ENCODE measurements around the gene TRAF7. TPM values are rescaled to one million over a fixed set of nuclear protein-coding genes. Genes with fewer than 3 reads are reported as not detected.

Gene TRAF7
- total RNA-seq, 1 experiment from 2014 or later = 118 TPM

DNA sequence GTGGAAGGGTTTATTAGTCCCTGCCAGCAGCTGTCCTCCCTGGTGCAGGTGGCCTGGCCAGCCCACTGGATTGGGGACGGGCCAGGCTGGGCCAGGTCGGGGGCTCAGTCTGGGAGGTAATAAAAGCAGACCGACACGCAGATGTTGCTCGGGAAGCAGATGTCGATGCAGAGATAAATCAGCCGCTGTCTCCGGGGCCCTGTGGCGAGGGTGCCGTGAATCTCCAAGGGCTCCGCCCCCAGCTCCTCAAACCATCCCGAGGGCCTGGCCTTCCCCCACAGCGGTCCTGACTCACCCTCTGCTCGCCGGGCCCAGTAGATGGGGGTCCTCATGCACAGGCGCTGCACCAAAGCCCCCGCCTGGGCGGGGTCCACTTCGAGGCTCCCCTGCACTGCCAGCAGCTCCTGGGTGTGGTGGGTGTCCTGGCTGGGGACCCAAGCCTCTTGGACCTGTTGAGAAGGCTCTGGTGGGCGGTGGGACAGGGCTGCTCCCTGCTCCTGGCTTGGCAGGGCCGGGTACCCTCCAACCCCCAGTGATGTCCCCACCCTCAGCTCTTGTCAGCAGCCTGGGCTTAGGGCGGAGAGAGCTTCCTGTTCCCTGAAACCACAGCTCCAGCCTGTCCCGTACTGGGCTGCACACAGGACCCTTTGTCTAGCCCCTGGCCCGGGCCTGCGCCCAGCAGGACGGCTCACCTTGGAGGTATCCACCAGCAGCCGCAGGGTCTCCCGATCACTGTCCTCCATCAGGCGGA, 53.9 kb downstream of the TRAF7 start:
- TF ChIP-seq CTCF (IDR thresholded peaks at IDR 0.05; ENCODE audit: unreplicated experiment) = no peak
- peaks cover 88% of the 10 kb centered on the region for H3K36me3 Mint-ChIP-seq (ENCODE audit: insufficient read depth, unreplicated experiment)
- H3K4me1 Mint-ChIP-seq (ENCODE audit: low read depth, unreplicated experiment) = peaks cover 46% of the 10 kb centered on the region
- CTCF ChIA-PET = no interaction called here
- no peaks in the 10 kb centered on the region for H3K9me3 Mint-ChIP-seq (ENCODE audit: low read depth, unreplicated experiment)
- intact Hi-C loops (cut with micrococcal nuclease; ENCODE audit: unreplicated experiment) = no loop called here
- DNase-seq = no peak
- no TSS peak for BruUV-seq (replicated peaks)
- H3K27me3 Mint-ChIP-seq (ENCODE audit: unreplicated experiment) = no peaks in the 10 kb centered on the region
- H3K27ac Mint-ChIP-seq (ENCODE audit: unreplicated experiment) = no peak overlapping the region
- H3K4me3 Mint-ChIP-seq (ENCODE audit: low read depth, unreplicated experiment) = no peak overlapping the region

GRCh38 chr16:2210009-2210332, 54.4 kb downstream of the TRAF7 start:
- intact Hi-C loops (cut with micrococcal nuclease; ENCODE audit: unreplicated experiment) = no loop called here
- CTCF ChIA-PET = no interaction called here
- TF ChIP-seq CTCF (IDR thresholded peaks at IDR 0.05; ENCODE audit: unreplicated experiment) = no peak
- Mint-ChIP-seq H3K36me3 (ENCODE audit: insufficient read depth, unreplicated experiment) (peaks cover 89% of the 10 kb centered on the region), H3K27me3 (ENCODE audit: unreplicated experiment) (no peaks in the 10 kb centered on the region), H3K9me3 (ENCODE audit: low read depth, unreplicated experiment) (no peaks in the 10 kb centered on the region), H3K4me3 (ENCODE audit: low read depth, unreplicated experiment) (no peak overlapping the region), H3K27ac (ENCODE audit: unreplicated experiment) (no peak overlapping the region), H3K4me1 (ENCODE audit: low read depth, unreplicated experiment) (peaks cover 42% of the 10 kb centered on the region)
- no peak for DNase-seq
- BruUV-seq (replicated peaks) = no TSS peak

DNA sequence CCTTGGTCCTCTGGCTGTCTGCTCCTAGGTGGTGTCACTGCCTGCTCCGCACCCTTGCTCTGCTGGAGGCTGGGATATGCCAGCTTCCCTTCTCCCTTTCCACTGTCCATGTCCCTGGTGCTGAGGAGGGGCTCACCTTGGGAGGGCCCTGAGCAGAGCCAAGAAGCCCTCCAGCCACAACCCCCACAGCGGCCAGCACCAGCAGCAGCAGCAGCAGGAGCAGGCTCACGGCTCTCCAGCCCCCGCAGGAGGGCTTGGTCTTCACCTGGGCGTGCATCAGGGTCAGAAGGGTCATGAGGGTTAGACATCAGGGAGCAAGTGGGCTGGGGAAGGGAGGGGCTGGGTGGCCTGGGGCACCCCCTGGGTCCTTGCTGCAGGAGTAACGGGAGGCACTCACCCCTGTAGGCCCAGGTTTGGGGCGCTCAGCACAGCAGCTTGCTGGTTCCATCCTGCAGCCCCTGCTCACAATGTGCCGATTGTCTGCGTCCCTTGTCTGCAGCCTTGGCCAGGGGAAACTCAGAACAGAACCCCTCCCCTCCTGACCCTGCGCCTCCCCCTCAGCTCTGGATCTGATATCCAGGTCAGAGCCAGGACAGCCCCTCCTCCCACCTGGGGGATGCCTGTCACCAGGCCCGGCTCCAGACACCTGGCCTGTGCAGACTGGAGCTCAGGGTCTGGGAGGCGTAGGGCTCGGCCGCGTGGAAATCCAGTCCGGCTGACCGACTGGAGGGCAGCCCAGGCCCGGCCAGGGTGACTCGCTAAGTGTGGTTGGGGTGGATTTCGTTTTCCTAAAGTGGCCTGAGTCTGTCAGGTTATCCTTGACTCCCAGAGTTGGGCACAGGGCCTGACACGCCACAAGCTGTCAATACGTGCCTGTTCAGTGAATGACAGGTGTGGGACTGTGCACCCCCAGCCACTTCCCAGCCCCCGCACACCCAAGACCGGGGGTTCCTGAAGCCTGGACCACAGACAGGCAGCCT, 55.1 kb downstream of the TRAF7 start, which contains the start of gene BRICD5:
TSS of gene BRICD5 (minus strand) at position 478 of the 980 bp plus-strand sequence. CDS start at position 448, 30 bp downstream.
- Mint-ChIP-seq H3K9me3 (ENCODE audit: low read depth, unreplicated experiment) (no peaks in the 10 kb centered on the region), H3K27ac (ENCODE audit: unreplicated experiment) (peak within 1 kb of the TSS; percentile 72), H3K27me3 (ENCODE audit: unreplicated experiment) (no peaks in the 10 kb centered on the region), H3K36me3 (ENCODE audit: insufficient read depth, unreplicated experiment) (peaks cover 89% of the 10 kb centered on the region), H3K4me1 (ENCODE audit: low read depth, unreplicated experiment) (peaks cover 42% of the 10 kb centered on the region), H3K4me3 (ENCODE audit: low read depth, unreplicated experiment) (peak within 1 kb of the TSS; percentile 78)
- no peak for DNase-seq
- no TSS peak for BruUV-seq (replicated peaks)
- CTCF ChIA-PET = no interaction called here
- intact Hi-C loops (cut with micrococcal nuclease; ENCODE audit: unreplicated experiment) = no loop called here
- no peak for TF ChIP-seq CTCF (IDR thresholded peaks at IDR 0.05; ENCODE audit: unreplicated experiment)

DNA sequence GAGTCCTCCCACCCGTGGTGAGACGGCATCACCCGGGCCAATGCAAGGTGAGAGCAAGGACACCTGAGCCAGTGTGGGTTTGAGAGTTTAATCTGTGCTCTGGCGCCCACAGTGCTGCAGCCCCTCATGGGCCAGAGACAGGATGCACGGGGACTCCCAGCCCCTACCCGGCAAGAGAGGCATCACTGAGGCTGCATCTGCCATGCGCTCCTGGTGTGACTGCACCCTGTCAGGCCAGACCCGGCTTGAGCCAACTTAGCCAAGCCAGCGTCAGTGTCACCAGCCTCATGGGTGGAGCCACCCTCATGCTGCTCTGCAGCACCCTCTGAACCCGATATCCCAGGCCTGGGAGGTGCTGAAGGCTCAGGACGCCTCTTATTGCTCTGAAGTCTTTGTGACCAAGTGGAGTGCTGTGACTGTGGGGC, 56.4 kb downstream of the TRAF7 start:
- peak overlapping the region; percentile 78 for H3K4me3 Mint-ChIP-seq (ENCODE audit: low read depth, unreplicated experiment)

More for the DNA sequence above, 56.4 kb downstream of the TRAF7 start:
- no peaks in the 10 kb centered on the region for H3K9me3 Mint-ChIP-seq (ENCODE audit: low read depth, unreplicated experiment)
- H3K27me3 Mint-ChIP-seq (ENCODE audit: unreplicated experiment) = no peaks in the 10 kb centered on the region
- peaks cover 33% of the 10 kb centered on the region for H3K4me1 Mint-ChIP-seq (ENCODE audit: low read depth, unreplicated experiment)
- H3K27ac Mint-ChIP-seq (ENCODE audit: unreplicated experiment) = peak overlapping the region; percentile 72
- intact Hi-C loops (cut with micrococcal nuclease; ENCODE audit: unreplicated experiment) = no loop called here
- no peak for TF ChIP-seq CTCF (IDR thresholded peaks at IDR 0.05; ENCODE audit: unreplicated experiment)
- CTCF ChIA-PET = interaction anchor here (0.7 to 1.0 kb wide), 2 partner anchors 17 to 249 kb away, joined by 3 read pairs; no protein-coding TSS in a partner anchor
- no TSS peak for BruUV-seq (replicated peaks)
- H3K36me3 Mint-ChIP-seq (ENCODE audit: insufficient read depth, unreplicated experiment) = peaks cover 86% of the 10 kb centered on the region
- no peak for DNase-seq

Measured in Calu3 (cell line).